Parathyroid adenoma (tissue), 2 donors: ENCODE results near the gene KCNA5.

Source experiments
- H2AFZ ChIP-seq: fragments of 300-600 bp; sonication (generic); one replicate; pipeline ENCODE4 v1.7.0; 2017; ENCODE audit warnings: antibody characterized with exemption, mild to moderate bottlenecking
- H3K27ac ChIP-seq: fragments of 300-600 bp; sonication (generic); one replicate; pipeline ENCODE4 v1.7.0; 2017
- H3K27me3 ChIP-seq: fragments of 300-600 bp; sonication (generic); one replicate; pipeline ENCODE4 v1.7.0; 2017; ENCODE audit warnings: low read length; ENCODE audit not compliant: control insufficient read depth, insufficient read depth
- H3K36me3 ChIP-seq: fragments of 300-600 bp; sonication (generic); one replicate; pipeline ENCODE4 v1.7.0; 2017; ENCODE audit warnings: low read length; ENCODE audit not compliant: control insufficient read depth, insufficient read depth
- H3K4me1 ChIP-seq: fragments of 300-600 bp; sonication (generic); one replicate; pipeline ENCODE4 v1.7.0; 2017; ENCODE audit warnings: control low read depth
- H3K4me2 ChIP-seq: fragments of 300-600 bp; sonication (generic); one replicate; pipeline ENCODE4 v1.7.0; 2017; ENCODE audit warnings: low read length
- H3K4me3 ChIP-seq: fragments of 300-600 bp; sonication (generic); one replicate; pipeline ENCODE4 v1.7.0; 2017; ENCODE audit warnings: low read depth, low read length
- H3K79me2 ChIP-seq: fragments of 300-600 bp; sonication (generic); one replicate; pipeline ENCODE4 v1.7.0; 2017; ENCODE audit warnings: control low read depth
- H3K9ac ChIP-seq: fragments of 300-600 bp; sonication (generic); one replicate; pipeline ENCODE4 v1.7.0; 2017; ENCODE audit warnings: mild to moderate bottlenecking
- H3K9me3 ChIP-seq: fragments of 300-600 bp; sonication (generic); one replicate; pipeline ENCODE4 v1.7.0; 2017; ENCODE audit warnings: low read length; ENCODE audit not compliant: control insufficient read depth
- CTCF ChIP-seq: fragments of 300-600 bp; sonication (generic); IDR thresholded peaks from one replicate; pipeline ENCODE4 v1.7.0; 2017; ENCODE audit warnings: antibody characterized with exemption, mild to moderate bottlenecking
- donor health status: primary hyperparathyroidism.

KCNA5 gene

GRCh38 chr12:5032821-5033220 is 10.9 kb upstream of the KCNA5 start:
- Histone ChIP-seq H3K27me3 (no peaks in the 10 kb centered on the region), H3K4me2 (no peak overlapping the region), H3K27ac (no peak overlapping the region), H3K9me3 (no peaks in the 10 kb centered on the region), H3K79me2 (no peaks in the 10 kb centered on the region), H3K4me1 (no peaks in the 10 kb centered on the region), H3K9ac (no peak overlapping the region), H3K4me3 (no peak overlapping the region), H3K36me3 (no peaks in the 10 kb centered on the region), H2AFZ (no peak overlapping the region)
- TF ChIP-seq CTCF, result no peak

- no peak overlapping the region for H3K9ac ChIP-seq
- H3K4me3 ChIP-seq, result no peak overlapping the region
- no peaks in the 10 kb centered on the region for H3K9me3 ChIP-seq
- no peaks in the 10 kb centered on the region for H3K36me3 ChIP-seq
- TF ChIP-seq CTCF, result no peak
- no peaks in the 10 kb centered on the region for H3K27me3 ChIP-seq
- no peaks in the 10 kb centered on the region for H3K4me1 ChIP-seq
- H3K79me2 ChIP-seq, result no peaks in the 10 kb centered on the region
- H3K27ac ChIP-seq, result no peak overlapping the region
- no peak overlapping the region for H2AFZ ChIP-seq
- H3K4me2 ChIP-seq, result no peak overlapping the region
These were observed 9.8 kb upstream of the KCNA5 start for GRCh38 chr12:5033883-5034282.

GRCh38 chr12:5034603-5035002 is 9.1 kb upstream of the KCNA5 start:
- Histone ChIP-seq H2AFZ (no peak overlapping the region), H3K4me1 (no peaks in the 10 kb centered on the region), H3K36me3 (no peaks in the 10 kb centered on the region), H3K27ac (no peak overlapping the region), H3K27me3 (no peaks in the 10 kb centered on the region), H3K4me2 (no peak overlapping the region), H3K9me3 (no peaks in the 10 kb centered on the region), H3K9ac (no peak overlapping the region), H3K79me2 (no peaks in the 10 kb centered on the region), H3K4me3 (no peak overlapping the region)
- no peak for TF ChIP-seq CTCF

- Histone ChIP-seq H3K4me3 (no peak overlapping the region), H3K9me3 (no peaks in the 10 kb centered on the region), H3K79me2 (no peaks in the 10 kb centered on the region), H3K4me1 (no peaks in the 10 kb centered on the region), H3K27ac (no peak overlapping the region), H3K4me2 (no peak overlapping the region), H3K9ac (no peak overlapping the region), H3K27me3 (no peaks in the 10 kb centered on the region), H3K36me3 (no peaks in the 10 kb centered on the region), H2AFZ (no peak overlapping the region)
- no peak for TF ChIP-seq CTCF
These were observed 8.1 kb upstream of the KCNA5 start for GRCh38 chr12:5035618-5036017.

GRCh38 chr12:5036031-5036430 is 7.6 kb upstream of the KCNA5 start:
- Histone ChIP-seq H3K79me2 (no peaks in the 10 kb centered on the region), H3K4me2 (no peak overlapping the region)
- no peak for TF ChIP-seq CTCF

More at GRCh38 chr12:5036031-5036430, 7.6 kb upstream of the KCNA5 start:
- no peaks in the 10 kb centered on the region for H3K27me3 ChIP-seq
- H3K36me3 ChIP-seq, result no peaks in the 10 kb centered on the region
- H3K27ac ChIP-seq, result no peak overlapping the region
- H2AFZ ChIP-seq, result no peak overlapping the region
- no peak overlapping the region for H3K9ac ChIP-seq
- no peaks in the 10 kb centered on the region for H3K4me1 ChIP-seq
- no peaks in the 10 kb centered on the region for H3K9me3 ChIP-seq
- H3K4me3 ChIP-seq, result no peak overlapping the region
